OCI-LY3 (cell line): ENCODE results near the gene POLH.

Source experiments
- H2AFZ ChIP-seq: fragments of 200-600, 300-600 bp; shearing (Covaris generic); 2 replicates; pipeline ENCODE4 v1.6.0; 2014; ENCODE audit warnings: antibody characterized with exemption, low read depth, low read length
- H3K27ac ChIP-seq: fragments of 200-600, 300-600 bp; sonication (generic); 2 replicates; pipeline ENCODE4 v1.5.1; 2014; ENCODE audit warnings: mild to moderate bottlenecking, low read length, moderate library complexity, mixed read lengths
- H3K27me3 ChIP-seq: fragments of 200-600, 300-600 bp; sonication (generic); 2 replicates; pipeline ENCODE4 v1.6.1; 2014; ENCODE audit warnings: low read depth, low read length, mixed read lengths
- H3K36me3 ChIP-seq: fragments of 200-600, 300-600 bp; sonication (generic); replicated peaks from 2 replicates; pipeline ENCODE3; 2014; ENCODE audit warnings: low read depth, low read length, mixed read lengths
- H3K4me1 ChIP-seq: fragments of 300-600, 200-600 bp; sonication (generic); 2 replicates; pipeline ENCODE4 v1.6.1; 2014; ENCODE audit warnings: low read length, mixed read lengths
- H3K4me2 ChIP-seq: fragments of 200-600, 300-600 bp; sonication (generic); 2 replicates; pipeline ENCODE4 v1.6.1; 2014; ENCODE audit warnings: low read length, mixed read lengths
- H3K4me3 ChIP-seq: fragments of 300-600, 200-600 bp; sonication (generic); 2 replicates; pipeline ENCODE4 v1.5.1; 2014; ENCODE audit warnings: antibody characterized with exemption, mild to moderate bottlenecking, low read length, moderate library complexity
- H3K79me2 ChIP-seq: fragments of 300-600, 200-600 bp; shearing (Covaris generic); 2 replicates; pipeline ENCODE4 v1.6.1; 2014; ENCODE audit warnings: mild to moderate bottlenecking, low read length, mixed read lengths
- H3K9ac ChIP-seq: fragments of 300-600, 200-600 bp; shearing (Covaris generic); 2 replicates; pipeline ENCODE4 v1.6.0; 2014; ENCODE audit warnings: mild to moderate bottlenecking, low read length, moderate library complexity
- H3K9me3 ChIP-seq: fragments of 200-600, 300-600 bp; shearing (Covaris generic); 2 replicates; pipeline ENCODE4 v1.6.1; 2014; ENCODE audit warnings: low read length, mixed read lengths; ENCODE audit not compliant: insufficient read depth
- H4K20me1 ChIP-seq: fragments of 200-600, 300-600 bp; sonication (generic); 2 replicates; pipeline ENCODE4 v1.6.1; 2016; ENCODE audit warnings: low read length, mixed read lengths; ENCODE audit not compliant: insufficient read depth
- CTCF ChIP-seq: fragments of 200-600, 300-600 bp; sonication (generic); IDR thresholded peaks from 2 replicates; pipeline ENCODE4 v1.5.1; 2014; ENCODE audit warnings: antibody characterized with exemption, low read length, low read depth
- EZH2phosphoT487 ChIP-seq: fragments of 200-600 bp; shearing (Covaris generic); IDR thresholded peaks from 2 replicates; pipeline ENCODE4 v1.6.1; 2018; ENCODE audit warnings: antibody characterized with exemption, mixed run types, low read depth

POLH gene

DNA sequence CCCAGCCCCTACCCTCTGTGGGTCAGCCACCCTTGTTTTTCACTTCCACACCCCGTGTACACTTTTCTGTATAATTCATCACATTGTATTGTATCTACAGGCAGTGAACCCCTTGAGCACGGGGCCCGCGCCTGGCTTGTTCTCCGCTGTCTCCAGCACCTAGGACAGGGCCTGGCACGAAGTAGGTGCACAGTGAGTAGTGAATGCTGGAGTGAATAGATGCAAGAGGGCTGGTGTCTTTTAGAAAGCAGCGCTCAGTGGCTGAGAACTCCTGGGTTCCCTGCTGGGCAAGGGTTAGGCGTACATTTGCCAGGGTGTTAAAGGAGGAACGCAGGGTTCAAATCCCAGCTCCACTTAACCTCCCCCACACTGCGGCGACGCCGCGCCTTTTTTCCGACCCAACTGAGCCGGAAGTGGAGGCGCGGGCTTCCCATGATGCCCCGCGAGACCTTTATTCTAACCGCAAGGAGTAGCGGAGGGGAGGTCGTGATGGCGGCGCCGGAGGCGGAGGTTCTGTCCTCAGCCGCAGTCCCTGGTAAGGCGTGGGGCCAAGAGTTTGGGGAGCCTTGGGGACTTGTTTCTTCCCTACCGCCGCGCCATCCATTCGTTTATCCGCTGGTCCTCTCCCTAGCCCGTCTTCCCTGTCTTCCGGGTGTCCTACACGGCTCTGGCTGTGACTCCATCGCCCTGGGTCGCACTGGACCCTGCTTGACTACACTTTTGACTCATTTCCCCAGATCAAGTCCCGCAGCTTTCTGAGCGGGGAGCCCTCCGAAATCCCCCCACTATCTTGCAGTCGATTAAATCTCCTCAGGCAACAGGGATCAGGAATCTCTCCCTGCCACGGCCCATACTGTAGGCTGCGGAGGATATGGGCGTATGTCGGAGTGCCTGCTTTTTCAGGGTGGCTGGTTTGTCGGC lies 59.7 kb downstream of the POLH start, which contains the start of gene MAD2L1BP:
MAD2L1BP (plus strand) TSS at position 454 of the 921 bp plus-strand sequence; CDS start at position 490, 36 bp downstream.
- no peaks in the 10 kb centered on the region for H3K27me3 ChIP-seq
- H3K4me3 ChIP-seq, result peak within 1 kb of the TSS; percentile 88
- H2AFZ ChIP-seq, result peak within 1 kb of the TSS; percentile 95
- peak within 1 kb of the TSS; percentile 60 for H3K27ac ChIP-seq
- peak within 1 kb of the TSS; percentile 88 for H3K9ac ChIP-seq
- peak within 1 kb of the TSS; percentile 99 for H3K4me2 ChIP-seq
- no peaks in the 10 kb centered on the region for H3K9me3 ChIP-seq
- peaks cover 22% of the 10 kb centered on the region for H3K36me3 ChIP-seq
- H4K20me1 ChIP-seq, result no peaks in the 10 kb centered on the region
- peaks cover 47% of the 10 kb centered on the region for H3K79me2 ChIP-seq
- no peak for TF ChIP-seq EZH2phosphoT487
- no peak for TF ChIP-seq CTCF
- H3K4me1 ChIP-seq, result peaks cover 19% of the 10 kb centered on the region

GRCh38 chr6:43636308-43636659 lies 60.3 kb downstream of the POLH start:
- Histone ChIP-seq H3K4me2 (peak overlapping the region; percentile 99), H2AFZ (no peak overlapping the region), H3K79me2 (peaks cover 51% of the 10 kb centered on the region)

GRCh38 chr6:43639984-43640800 lies 64.2 kb downstream of the POLH start:
- Histone ChIP-seq H3K9me3 (no peaks in the 10 kb centered on the region), H3K9ac (no peak overlapping the region), H4K20me1 (peaks cover 13% of the 10 kb centered on the region), H3K79me2 (peaks cover 54% of the 10 kb centered on the region), H2AFZ (no peak overlapping the region), H3K4me2 (no peak overlapping the region), H3K27me3 (no peaks in the 10 kb centered on the region), H3K36me3 (peaks cover 35% of the 10 kb centered on the region), H3K4me1 (peaks cover 9% of the 10 kb centered on the region), H3K27ac (no peak overlapping the region), H3K4me3 (no peak overlapping the region)
- TF ChIP-seq EZH2phosphoT487 (no peak), CTCF (no peak)

More at GRCh38 chr6:43636308-43636659, 60.3 kb downstream of the POLH start:
- Histone ChIP-seq H4K20me1 (peaks cover 4% of the 10 kb centered on the region; the same call in 1 of the 2 replicates), H3K9ac (peak overlapping the region; percentile 88), H3K4me1 (peaks cover 14% of the 10 kb centered on the region), H3K27ac (peak overlapping the region; percentile 60), H3K27me3 (no peaks in the 10 kb centered on the region), H3K36me3 (peaks cover 25% of the 10 kb centered on the region), H3K9me3 (no peaks in the 10 kb centered on the region), H3K4me3 (peak overlapping the region; percentile 88)
- TF ChIP-seq CTCF, result no peak
- no peak for TF ChIP-seq EZH2phosphoT487
